Esophagus muscularis mucosa (tissue), 4 donors: Measurements from ENCODE around the gene SOCS7.

ENCODE experiments used
- CTCF ChIP-seq, 3 experiments: fragments of 200-600 bp in 2 of 3; fragments of 450-650 bp in 1 of 3; sonication (generic) in 2 of 3; IDR thresholded peaks; one replicate each; pipeline ENCODE4 v1.5.1; 2017 to 2019; ENCODE audit warnings: antibody characterized with exemption in 3 of 3, mild to moderate bottlenecking in 2 of 3, moderate library complexity in 1 of 3
- EP300 ChIP-seq: sonication (generic); formaldehyde crosslinking; IDR thresholded peaks from one replicate; pipeline ENCODE4 v1.6.1; 2017; ENCODE audit warnings: antibody characterized with exemption
- POLR2A ChIP-seq: fragments of 450-650 bp; IDR thresholded peaks from one replicate; pipeline ENCODE4 v1.6.1; 2017; ENCODE audit warnings: antibody characterized with exemption, moderate library complexity, mild to moderate bottlenecking, low read depth

GRCh38 chr17:38454532-38454931, 102.9 kb downstream of the SOCS7 start:
- TF ChIP-seq CTCF (IDR thresholded peaks at IDR 0.05), result no peak
- no peak for TF ChIP-seq POLR2A
- TF ChIP-seq EP300, result no peak
